GM23248 (cell line): ENCODE data around the gene AMBN. TPM values are rescaled to one million over a fixed set of nuclear protein-coding genes. Genes with fewer than 3 reads are reported as not detected.

Source experiments
- DNase-seq: peaks from one replicate; pipeline ENCODE4 v3.0.0-alpha.2; 2015
- H2AFZ ChIP-seq: fragments of 200-600 bp; sonication (generic); 2 replicates; pipeline ENCODE4 v1.6.1; 2016; ENCODE audit warnings: antibody characterized with exemption
- H3F3A ChIP-seq: fragments of 200-600 bp; sonication (generic); 2 replicates; pipeline ENCODE4 v1.6.1; 2016; ENCODE audit warnings: mild to moderate bottlenecking, antibody characterized with exemption, mixed run types; ENCODE audit not compliant: insufficient read depth
- H3K27ac ChIP-seq: fragments of 200-600 bp; sonication (generic); 2 replicates; pipeline ENCODE4 v1.5.1; 2016; ENCODE audit warnings: mild to moderate bottlenecking
- H3K27me3 ChIP-seq: fragments of 200-600 bp; sonication (generic); replicated peaks from 2 replicates; pipeline ENCODE4 v1.6.1; 2016; ENCODE audit warnings: mild to moderate bottlenecking; ENCODE audit not compliant: insufficient read depth
- H3K36me3 ChIP-seq: fragments of 200-600 bp; sonication (generic); 2 replicates; pipeline ENCODE4 v1.6.1; 2016; ENCODE audit warnings: low read depth, mild to moderate bottlenecking
- H3K4me1 ChIP-seq: fragments of 200-600 bp; sonication (generic); 2 replicates; pipeline ENCODE4 v1.6.1; 2016; ENCODE audit warnings: mild to moderate bottlenecking; ENCODE audit not compliant: insufficient read depth
- H3K4me2 ChIP-seq: fragments of 200-600 bp; sonication (generic); one replicate; pipeline ENCODE4 v1.6.1; 2016; ENCODE audit warnings: mild to moderate bottlenecking; ENCODE audit not compliant: unreplicated experiment
- H3K4me3 ChIP-seq: fragments of 200-600 bp; sonication (generic); 2 replicates; pipeline ENCODE4 v1.5.1; 2016; ENCODE audit warnings: mild to moderate bottlenecking
- H3K79me2 ChIP-seq: fragments of 200-600 bp; sonication (generic); 2 replicates; pipeline ENCODE4 v1.6.1; 2016; ENCODE audit warnings: mild to moderate bottlenecking; ENCODE audit not compliant: insufficient read depth
- H3K9ac ChIP-seq: fragments of 200-600 bp; sonication (generic); 2 replicates; pipeline ENCODE4 v1.6.1; 2016; ENCODE audit warnings: mild to moderate bottlenecking
- H3K9me2 ChIP-seq: fragments of 200-600 bp; sonication (generic); 2 replicates; pipeline ENCODE4 v1.6.1; 2016; ENCODE audit warnings: mixed run types, mild to moderate bottlenecking, moderate library complexity; ENCODE audit not compliant: insufficient read depth
- H3K9me3 ChIP-seq: fragments of 200-600 bp; sonication (generic); one replicate; pipeline ENCODE4 v1.6.1; 2017; ENCODE audit warnings: low read depth
- H4K20me1 ChIP-seq: fragments of 200-600 bp; sonication (generic); 2 replicates; pipeline ENCODE4 v1.6.0; 2016; ENCODE audit not compliant: insufficient read depth
- EZH2 ChIP-seq: fragments of 200-600 bp; sonication (generic); IDR thresholded peaks from 2 replicates; pipeline ENCODE4 v1.6.1; 2018; ENCODE audit warnings: antibody characterized with exemption, mild to moderate bottlenecking; ENCODE audit not compliant: insufficient read depth, poor library complexity, severe bottlenecking
- EZH2phosphoT487 ChIP-seq: fragments of 200-600 bp; sonication (generic); IDR thresholded peaks from 2 replicates; pipeline ENCODE4 v1.6.1; 2018; ENCODE audit warnings: antibody characterized with exemption, moderate library complexity, mild to moderate bottlenecking, low read depth; ENCODE audit not compliant: insufficient read depth
- WGBS, 2 experiments: methylation state at CpG; one replicate each; pipeline ENCODE4 v1.1.6; 2015 to 2017; ENCODE audit warnings: low lambda C conversion rate in 2 of 2, low coverage in 1 of 2; ENCODE audit errors: missing lambda C conversion rate in 2 of 2; 5-methylcytosine and 5-hydroxymethylcytosine counted together
- in situ Hi-C: fragments of 300-500 bp; cut with MboI; formaldehyde crosslinking; loops from 2 replicates; pipeline ENCODE4 v1.15.0; 2020
- polyA plus RNA-seq: library from polyadenylated mRNA; unstranded; fragments of >200 nt; fragmentation: Nextera tagmentation; extraction: Ambion mirVana; gene quantifications from 2 replicates; pipeline ENCODE4 v1.2.1, GENCODE V29; 2016
- total RNA-seq: library from RNA; depleted of rRNA; stranded (reverse); fragments of >200 nt; shearing (Covaris generic); gene quantifications from 2 replicates; pipeline ENCODE4 v1.2.3, GENCODE V29; 2014; rRNA removed

Gene AMBN
- total and polyA plus RNA-seq, 2 experiments from 2014 or later: not detected

DNA sequence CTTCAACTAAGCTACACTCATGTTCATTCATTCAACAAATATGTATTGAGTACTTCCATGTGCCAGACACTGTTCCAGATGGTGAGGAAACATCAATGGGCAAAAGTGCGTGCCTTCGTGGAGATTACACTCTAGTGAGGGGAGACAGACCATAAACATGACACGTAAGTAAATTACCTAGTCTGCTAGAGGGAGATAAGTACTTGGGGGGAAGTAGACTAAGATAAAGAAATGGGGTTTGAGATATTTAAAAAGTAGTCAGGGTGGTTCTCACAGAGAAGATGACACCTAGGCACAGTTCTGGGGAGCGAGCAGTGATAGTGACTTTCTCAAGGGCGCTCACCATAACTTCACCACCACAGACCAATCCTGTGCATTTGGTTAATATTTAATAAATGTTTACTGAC is 62.6 kb downstream of the AMBN start:
- no peaks in the 10 kb centered on the region for H3K9me2 ChIP-seq
- no peaks in the 10 kb centered on the region for H3K9me3 ChIP-seq
- no peaks in the 10 kb centered on the region for H3K27me3 ChIP-seq
- no peak overlapping the region for H3K4me2 ChIP-seq
- no peak overlapping the region for H3K27ac ChIP-seq
- peak; percentile 30 for DNase-seq
- H3K79me2 ChIP-seq: no peaks in the 10 kb centered on the region
- WGBS, 2 experiments: 67 to 72% methylated on average over 5 of the region's 5 CpGs
- H3F3A ChIP-seq: no peaks in the 10 kb centered on the region
- no peak overlapping the region for H2AFZ ChIP-seq
- H3K4me3 ChIP-seq: no peak overlapping the region
- no peak overlapping the region for H3K9ac ChIP-seq
- no peaks in the 10 kb centered on the region for H4K20me1 ChIP-seq
- TF ChIP-seq EZH2 (no peak), EZH2phosphoT487 (no peak)
- no peaks in the 10 kb centered on the region for H3K4me1 ChIP-seq
- no peaks in the 10 kb centered on the region for H3K36me3 ChIP-seq
- in situ Hi-C loops: no loop called here

Other genes starting within 250 kb of the AMBN start
- gene SMR3A, start 231.5 kb upstream of the AMBN start, total RNA-seq: not detected in 2 replicates
- gene SMR3A, start 231.5 kb upstream of the AMBN start, polyA plus RNA-seq: not detected in 2 replicates
- not detected in 2 replicates for gene SMR3B, start 209.1 kb upstream of the AMBN start, total RNA-seq
- gene SMR3B, start 209.1 kb upstream of the AMBN start, polyA plus RNA-seq: not detected in 2 replicates
- not detected in 2 replicates for gene OPRPN, start 194.3 kb upstream of the AMBN start, total RNA-seq
- gene OPRPN, start 194.3 kb upstream of the AMBN start, polyA plus RNA-seq: not detected in 2 replicates
- not detected in 2 replicates for gene MUC7, start 120.1 kb upstream of the AMBN start, total RNA-seq
- not detected in 2 replicates for gene MUC7, start 120.1 kb upstream of the AMBN start, polyA plus RNA-seq
- not detected in 2 replicates for gene AMTN, start 73.7 kb upstream of the AMBN start, total RNA-seq
- not detected in 2 replicates for gene AMTN, start 73.7 kb upstream of the AMBN start, polyA plus RNA-seq
- gene ENAM, start 36.5 kb downstream of the AMBN start, total RNA-seq: not detected in 2 replicates
- not detected in 2 replicates for gene ENAM, start 36.5 kb downstream of the AMBN start, polyA plus RNA-seq
- gene JCHAIN, start 74.3 kb downstream of the AMBN start, total RNA-seq: 2.3 and 3.0 TPM in 2 replicates
- 4.7 and 4.9 TPM in 2 replicates for gene JCHAIN, start 74.3 kb downstream of the AMBN start, polyA plus RNA-seq
- 22.8 and 27.1 TPM in 2 replicates for gene UTP3, start 96.3 kb downstream of the AMBN start, total RNA-seq
- 17.8 and 19.2 TPM in 2 replicates for gene UTP3, start 96.3 kb downstream of the AMBN start, polyA plus RNA-seq
- gene RUFY3, start 129.7 kb downstream of the AMBN start, total RNA-seq: 24.0 and 36.2 TPM in 2 replicates
- 12.9 and 13.5 TPM in 2 replicates for gene RUFY3, start 129.7 kb downstream of the AMBN start, polyA plus RNA-seq
- gene GRSF1, start 247.6 kb downstream of the AMBN start, total RNA-seq: 118 and 147 TPM in 2 replicates
- 103 and 113 TPM in 2 replicates for gene GRSF1, start 247.6 kb downstream of the AMBN start, polyA plus RNA-seq